ENCODE measurements around the gene GNB1.
A peak's percentile ranks its signal among the peaks of the same experiment; 100 is the strongest.

Gene GNB1

GRCh38 chr1:1922702-1922955, 31.7 kb upstream of the GNB1 start:
- no peak for DNase-seq

GRCh38 chr1:1921901-1922701, 31.2 kb upstream of the GNB1 start:
- no peak for DNase-seq

- DNase-seq, result no peak
These were observed 30.6 kb upstream of the GNB1 start for GRCh38 chr1:1921459-1921862.

- no peak for DNase-seq
These were observed 29.9 kb upstream of the GNB1 start for GRCh38 chr1:1920608-1921458.

- no peak for DNase-seq
These were observed 29.2 kb upstream of the GNB1 start for GRCh38 chr1:1920057-1920607.

GRCh38 chr1:1919304-1920056, 28.6 kb upstream of the GNB1 start:
- DNase-seq, result peak; percentile 79

- DNase-seq, result no peak
These were observed 28.0 kb upstream of the GNB1 start, which contains the start of gene TMEM52 for GRCh38 chr1:1918901-1919303. Gene TMEM52 (minus strand): TSS chr1:1919279. CDS start chr1:1919265, 14 bp downstream.

- no peak for DNase-seq
These were observed 27.4 kb upstream of the GNB1 start for GRCh38 chr1:1917995-1918900.

- no peak for DNase-seq
These were observed 26.6 kb upstream of the GNB1 start for GRCh38 chr1:1917304-1917976.

GRCh38 chr1:1916851-1917251, 26.0 kb upstream of the GNB1 start:
- DNase-seq, result no peak

- DNase-seq, result no peak
These were observed 25.3 kb upstream of the GNB1 start for GRCh38 chr1:1915911-1916840.

- DNase-seq, result no peak
These were observed 24.2 kb upstream of the GNB1 start, which contains the start of gene CALML6 for GRCh38 chr1:1914971-1915692. Gene CALML6 (plus strand): TSS chr1:1915260. CDS start chr1:1915281, 21 bp downstream.

- no peak for DNase-seq
These were observed 23.4 kb upstream of the GNB1 start for GRCh38 chr1:1914101-1914970.

GRCh38 chr1:1911350-1912041, 20.6 kb upstream of the GNB1 start:
- no peak for DNase-seq

GRCh38 chr1:1910651-1911331, 19.9 kb upstream of the GNB1 start:
- DNase-seq, result no peak

GRCh38 chr1:1910033-1910465, 19.2 kb upstream of the GNB1 start:
- DNase-seq, result no peak

GRCh38 chr1:1908506-1908791, 17.6 kb upstream of the GNB1 start:
- no peak for DNase-seq

Data from KG1 (cell line).